ENCODE data around the gene ZNF490. TPM values are rescaled to one million over a fixed set of nuclear protein-coding genes. Genes with fewer than 3 reads are reported as not detected.

The ZNF490 gene
- total RNA-seq, 1 donor from 2014 or later, result 13.6 TPM

DNA sequence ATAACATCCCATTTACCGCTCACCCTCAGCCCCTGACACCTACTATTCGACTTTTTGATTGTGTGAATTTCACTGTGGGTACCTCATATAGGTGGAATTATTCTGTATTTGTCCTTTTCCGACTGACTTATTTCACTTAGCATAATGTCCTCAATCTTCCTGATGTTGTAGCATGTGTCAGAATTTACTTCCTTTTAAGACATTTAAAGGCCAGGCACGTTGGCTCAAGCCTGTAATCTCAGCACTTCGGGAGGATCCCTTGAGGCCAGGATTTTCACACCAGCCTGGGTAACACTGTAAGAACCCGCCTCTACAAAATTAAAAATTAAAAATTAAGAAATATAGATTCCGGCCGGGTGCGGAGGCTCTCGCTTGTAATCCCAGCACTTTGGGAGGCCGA lies 13.0 kb downstream of the ZNF490 start:
- TF ChIP-seq, protein P1, sequence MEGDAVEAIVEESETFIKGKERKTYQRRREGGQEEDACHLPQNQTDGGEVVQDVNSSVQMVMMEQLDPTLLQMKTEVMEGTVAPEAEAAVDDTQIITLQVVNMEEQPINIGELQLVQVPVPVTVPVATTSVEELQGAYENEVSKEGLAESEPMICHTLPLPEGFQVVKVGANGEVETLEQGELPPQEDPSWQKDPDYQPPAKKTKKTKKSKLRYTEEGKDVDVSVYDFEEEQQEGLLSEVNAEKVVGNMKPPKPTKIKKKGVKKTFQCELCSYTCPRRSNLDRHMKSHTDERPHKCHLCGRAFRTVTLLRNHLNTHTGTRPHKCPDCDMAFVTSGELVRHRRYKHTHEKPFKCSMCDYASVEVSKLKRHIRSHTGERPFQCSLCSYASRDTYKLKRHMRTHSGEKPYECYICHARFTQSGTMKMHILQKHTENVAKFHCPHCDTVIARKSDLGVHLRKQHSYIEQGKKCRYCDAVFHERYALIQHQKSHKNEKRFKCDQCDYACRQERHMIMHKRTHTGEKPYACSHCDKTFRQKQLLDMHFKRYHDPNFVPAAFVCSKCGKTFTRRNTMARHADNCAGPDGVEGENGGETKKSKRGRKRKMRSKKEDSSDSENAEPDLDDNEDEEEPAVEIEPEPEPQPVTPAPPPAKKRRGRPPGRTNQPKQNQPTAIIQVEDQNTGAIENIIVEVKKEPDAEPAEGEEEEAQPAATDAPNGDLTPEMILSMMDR (IDR thresholded peaks at IDR 0.05; ENCODE audit: unreplicated experiment), result no peak
- Mint-ChIP-seq H3K4me3 (no peak overlapping the region), H3K36me3 (peaks cover 36% of the 10 kb centered on the region), H3K27me3 (ENCODE audit: low read depth) (no peaks in the 10 kb centered on the region), H3K27ac (no peak overlapping the region), H3K4me1 (no peaks in the 10 kb centered on the region), H3K9me3 (no peaks in the 10 kb centered on the region)
- DNase-seq (ENCODE audit: low spot score in 2 of 2, unreplicated experiment in 2 of 2), result no peak

DNA sequence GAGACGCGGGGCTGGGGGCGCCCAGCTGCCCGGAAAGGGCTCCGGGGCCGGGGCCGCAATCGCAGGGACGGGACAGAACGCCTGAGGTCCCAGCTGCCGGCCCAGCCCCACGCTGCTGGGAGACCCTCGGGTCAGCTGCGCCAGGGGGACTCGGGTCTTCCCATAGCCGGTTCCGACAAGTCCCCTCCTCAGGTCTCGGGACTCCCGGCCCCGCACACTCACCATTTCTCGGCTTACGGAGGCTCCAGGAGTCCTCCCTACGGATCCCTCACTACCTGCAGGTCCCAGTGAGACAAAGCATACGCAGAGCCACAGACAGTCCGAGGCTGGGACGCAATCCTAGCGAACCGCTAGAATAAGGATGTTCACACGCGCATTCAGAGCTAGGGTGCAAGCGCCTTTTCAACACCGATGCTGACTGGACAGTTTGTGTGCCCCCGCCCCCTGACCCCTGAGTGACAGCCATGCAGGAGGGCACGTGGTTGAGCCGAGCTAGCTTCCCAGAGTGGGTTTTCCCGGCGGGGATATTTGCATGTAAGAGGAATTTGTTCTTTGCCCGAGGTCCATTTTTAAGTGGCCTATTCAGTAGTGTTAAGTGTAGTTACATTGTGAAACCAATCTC lies 13.6 kb downstream of the ZNF490 start:
- H3K9me3 Mint-ChIP-seq, result no peaks in the 10 kb centered on the region
- peaks cover 31% of the 10 kb centered on the region for H3K36me3 Mint-ChIP-seq
- no peaks in the 10 kb centered on the region for H3K27me3 Mint-ChIP-seq (ENCODE audit: low read depth)
- H3K4me1 Mint-ChIP-seq, result no peaks in the 10 kb centered on the region
- no peak for DNase-seq (ENCODE audit: low spot score in 2 of 2, unreplicated experiment in 2 of 2)
- TF ChIP-seq, protein P1 (IDR thresholded peaks at IDR 0.05; ENCODE audit: unreplicated experiment), result no peak
- H3K27ac Mint-ChIP-seq, result no peak overlapping the region
- no peak overlapping the region for H3K4me3 Mint-ChIP-seq

DNA sequence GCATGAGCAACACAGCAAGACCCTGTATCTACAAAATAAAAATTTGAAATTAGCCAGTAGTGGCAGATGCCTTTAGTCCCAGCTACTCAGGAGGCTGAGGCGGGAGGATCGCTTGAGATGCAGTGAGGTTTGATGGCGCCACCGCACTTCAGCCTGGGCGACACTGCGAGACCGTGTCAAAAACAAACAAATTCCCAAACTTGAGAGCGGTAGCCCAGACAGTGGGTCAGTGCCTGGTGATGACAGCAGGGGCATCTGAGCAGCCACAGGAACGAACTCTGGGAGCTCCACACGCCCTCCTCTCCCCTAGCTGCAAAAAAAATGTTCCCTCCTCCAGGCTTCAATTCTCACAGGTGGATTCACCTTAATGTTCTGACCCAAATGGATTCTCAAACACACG lies 14.1 kb downstream of the ZNF490 start:
- Mint-ChIP-seq H3K27ac (no peak overlapping the region), H3K4me3 (no peak overlapping the region), H3K27me3 (ENCODE audit: low read depth) (no peaks in the 10 kb centered on the region), H3K36me3 (peaks cover 32% of the 10 kb centered on the region), H3K9me3 (no peaks in the 10 kb centered on the region), H3K4me1 (no peaks in the 10 kb centered on the region)
- no peak for DNase-seq (ENCODE audit: low spot score in 2 of 2, unreplicated experiment in 2 of 2)
- TF ChIP-seq, protein P1 (IDR thresholded peaks at IDR 0.05; ENCODE audit: unreplicated experiment), result no peak

DNA sequence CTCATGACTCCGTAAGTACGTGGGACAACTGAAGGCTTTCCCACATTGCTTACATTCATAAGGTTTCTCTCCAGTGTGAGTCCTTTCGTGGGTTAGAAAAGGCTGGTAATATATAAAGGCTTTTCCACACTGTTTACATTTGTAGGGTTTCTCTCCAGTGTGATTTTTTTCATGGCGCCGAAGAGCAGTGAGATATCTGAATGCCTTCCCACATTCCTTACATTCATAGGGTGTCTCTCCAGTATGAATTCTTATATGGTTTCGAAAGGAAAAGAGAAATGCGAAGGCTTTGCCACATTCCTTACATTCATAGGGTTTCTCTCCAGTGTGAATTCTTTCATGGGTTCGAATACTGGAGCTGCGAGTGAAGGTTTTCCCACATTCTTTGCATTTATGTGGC lies 29.5 kb downstream of the ZNF490 start:
- TF ChIP-seq, protein P1 (IDR thresholded peaks at IDR 0.05; ENCODE audit: unreplicated experiment), result no peak
- Mint-ChIP-seq H3K27me3 (ENCODE audit: low read depth) (no peaks in the 10 kb centered on the region), H3K27ac (no peak overlapping the region), H3K36me3 (peaks cover 62% of the 10 kb centered on the region), H3K4me3 (no peak overlapping the region), H3K4me1 (no peaks in the 10 kb centered on the region), H3K9me3 (peaks cover 41% of the 10 kb centered on the region)
- DNase-seq (ENCODE audit: low spot score in 2 of 2, unreplicated experiment in 2 of 2), result no peak

DNA sequence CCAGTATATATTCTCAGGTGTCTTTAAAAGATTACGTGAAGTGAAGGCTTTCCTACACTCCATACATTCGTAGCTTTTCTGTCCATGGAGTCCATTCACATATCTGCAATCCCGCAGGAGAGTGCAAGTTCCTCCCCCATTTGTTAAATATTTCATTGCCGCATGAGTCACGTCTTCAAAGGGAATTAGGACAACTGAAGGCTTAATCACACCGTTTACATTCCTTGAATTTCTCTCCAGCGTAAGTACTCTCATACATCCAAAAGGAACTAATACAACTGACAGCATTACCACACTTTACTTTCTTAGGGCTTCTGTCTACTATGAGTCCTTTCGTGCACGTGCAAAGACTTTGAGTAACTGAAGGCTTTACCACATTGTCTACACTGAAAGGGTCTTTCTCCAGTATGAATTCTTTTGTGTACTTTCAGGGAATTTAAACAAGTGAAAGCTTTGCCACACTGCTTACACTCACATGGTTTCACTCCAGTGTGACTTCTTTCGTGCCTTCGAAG lies 30.4 kb downstream of the ZNF490 start:
- H3K27me3 Mint-ChIP-seq (ENCODE audit: low read depth), result no peaks in the 10 kb centered on the region
- H3K4me1 Mint-ChIP-seq, result no peaks in the 10 kb centered on the region
- H3K36me3 Mint-ChIP-seq, result peaks cover 71% of the 10 kb centered on the region
- TF ChIP-seq, protein P1 (IDR thresholded peaks at IDR 0.05; ENCODE audit: unreplicated experiment), result no peak
- H3K9me3 Mint-ChIP-seq, result peaks cover 50% of the 10 kb centered on the region
- no peak overlapping the region for H3K4me3 Mint-ChIP-seq
- DNase-seq (ENCODE audit: low spot score in 2 of 2, unreplicated experiment in 2 of 2), result no peak
- H3K27ac Mint-ChIP-seq, result no peak overlapping the region

Measured in mesothelial cell of epicardium (in vitro differentiated cells).